Mesothelial cell of epicardium (in vitro differentiated cells): ENCODE results near the gene GATC. TPM values are rescaled to one million over a fixed set of nuclear protein-coding genes. Genes with fewer than 3 reads are reported as not detected.

Experiments
- DNase-seq, 2 experiments: peaks; one replicate each; pipeline ENCODE4 v3.0.0; 2021; ENCODE audit warnings: low spot score in 2 of 2; ENCODE audit not compliant: unreplicated experiment in 2 of 2
- H3K27ac Mint-ChIP-seq: 2 replicates; pipeline ENCODE4 v1.8.0; 2021; ENCODE audit warnings: mixed read lengths
- H3K27me3 Mint-ChIP-seq: 2 replicates; pipeline ENCODE4 v1.8.0; 2021; ENCODE audit warnings: low read depth, mixed read lengths
- H3K36me3 Mint-ChIP-seq: 2 replicates; pipeline ENCODE4 v1.8.0; 2021; ENCODE audit warnings: mixed read lengths
- H3K4me1 Mint-ChIP-seq: 2 replicates; pipeline ENCODE4 v1.8.0; 2021; ENCODE audit warnings: mixed read lengths
- H3K4me3 Mint-ChIP-seq: 2 replicates; pipeline ENCODE4 v1.8.0; 2021; ENCODE audit warnings: mild to moderate bottlenecking, moderate library complexity, mixed read lengths
- H3K9me3 Mint-ChIP-seq: 2 replicates; pipeline ENCODE4 v1.8.0; 2021; ENCODE audit warnings: mixed read lengths
- CTCF ChIP-seq: fragments of 200-600 bp; sonication (generic); IDR thresholded peaks from one replicate; pipeline ENCODE4 v1.5.0; 2021; ENCODE audit warnings: antibody characterized with exemption; ENCODE audit not compliant: unreplicated experiment
- total RNA-seq: library from RNA; stranded (reverse); gene quantifications from 3 replicates; pipeline ENCODE4 v1.2.1, GENCODE V29; 2021

The GATC gene
- total RNA-seq, 1 donor from 2014 or later, result 30.8 TPM

- H3K4me1 Mint-ChIP-seq, result peaks cover 7% of the 10 kb centered on the region
- TF ChIP-seq CTCF, result no peak
- H3K27ac Mint-ChIP-seq, result no peak overlapping the region
- DNase-seq, result no peak
- no peaks in the 10 kb centered on the region for H3K9me3 Mint-ChIP-seq
- no peaks in the 10 kb centered on the region for H3K27me3 Mint-ChIP-seq
- no peak overlapping the region for H3K4me3 Mint-ChIP-seq
- no peaks in the 10 kb centered on the region for H3K36me3 Mint-ChIP-seq
These were observed 42.0 kb upstream of the GATC start for GRCh38 chr12:120404271-120404670.

- no peak for TF ChIP-seq CTCF
- no peaks in the 10 kb centered on the region for H3K27me3 Mint-ChIP-seq
- H3K27ac Mint-ChIP-seq, result peak overlapping the region; percentile 8
- DNase-seq, result no peak
- no peaks in the 10 kb centered on the region for H3K9me3 Mint-ChIP-seq
- H3K4me3 Mint-ChIP-seq, result no peak overlapping the region
- no peaks in the 10 kb centered on the region for H3K36me3 Mint-ChIP-seq
- H3K4me1 Mint-ChIP-seq, result peaks cover 7% of the 10 kb centered on the region
These were observed 40.2 kb upstream of the GATC start for GRCh38 chr12:120406069-120406468.

GRCh38 chr12:120406553-120406952 lies 39.7 kb upstream of the GATC start:
- Mint-ChIP-seq H3K36me3 (no peaks in the 10 kb centered on the region), H3K4me1 (peaks cover 7% of the 10 kb centered on the region), H3K27me3 (no peaks in the 10 kb centered on the region), H3K27ac (no peak overlapping the region), H3K4me3 (no peak overlapping the region), H3K9me3 (no peaks in the 10 kb centered on the region)
- no peak for TF ChIP-seq CTCF
- DNase-seq, result no peak

DNA sequence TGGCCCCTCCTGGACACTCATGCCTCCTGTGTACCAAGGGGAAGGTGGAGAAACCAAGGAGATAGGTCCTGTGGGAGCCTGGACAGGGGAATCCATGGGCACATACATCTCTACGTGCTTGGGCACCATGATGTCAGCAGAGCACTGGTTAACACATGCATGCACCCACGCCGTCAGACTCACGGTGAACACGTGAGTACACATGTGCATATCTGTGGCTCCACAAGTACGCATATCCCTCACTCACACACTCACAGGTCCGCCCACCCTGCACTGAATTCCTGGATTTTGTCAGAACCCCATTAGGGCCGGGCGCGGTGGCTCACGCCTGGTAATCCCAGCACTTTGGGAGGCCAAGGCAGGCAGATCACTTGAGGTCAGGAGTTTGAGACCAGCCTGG lies 37.5 kb upstream of the GATC start:
- Mint-ChIP-seq H3K27me3 (no peaks in the 10 kb centered on the region), H3K4me1 (peaks cover 7% of the 10 kb centered on the region), H3K36me3 (no peaks in the 10 kb centered on the region), H3K27ac (no peak overlapping the region), H3K9me3 (no peaks in the 10 kb centered on the region), H3K4me3 (no peak overlapping the region)
- no peak for TF ChIP-seq CTCF
- DNase-seq, result no peak

- H3K4me3 Mint-ChIP-seq, result no peak overlapping the region
- H3K9me3 Mint-ChIP-seq, result no peaks in the 10 kb centered on the region
- peaks cover 12% of the 10 kb centered on the region for H3K4me1 Mint-ChIP-seq
- H3K27me3 Mint-ChIP-seq, result no peaks in the 10 kb centered on the region
- peak overlapping the region; percentile 68 for H3K27ac Mint-ChIP-seq
- H3K36me3 Mint-ChIP-seq, result no peaks in the 10 kb centered on the region
- TF ChIP-seq CTCF, result no peak
- no peak for DNase-seq
These were observed 33.8 kb upstream of the GATC start for GRCh38 chr12:120412421-120412820.
